Panc1 (cell line): ENCODE data around the gene CBY2.

Experiments
- CTCF ChIP-seq: fragments of 450-650 bp; IDR thresholded peaks from 2 replicates; pipeline ENCODE4 v1.5.1; 2017; ENCODE audit warnings: mild to moderate bottlenecking
- POLR2AphosphoS5 ChIP-seq: IDR thresholded peaks from 2 replicates; pipeline ENCODE4 v1.6.1; 2012; ENCODE audit warnings: mild to moderate bottlenecking, low read depth, low read length, moderate library complexity

- TF ChIP-seq CTCF (no peak), POLR2AphosphoS5 (no peak)
Observed at GRCh38 chr13:45713721-45714120, 11.6 kb downstream of the CBY2 start.
